SKM-1 treated with dmso at 0.1 percent for 144 hours (cell line): ENCODE data around the gene GOLGA2.

Experiments
- DNase-seq: peaks from one replicate; lab custom pipeline; 2025; ENCODE audit not compliant: unreplicated experiment; lab: John Stamatoyannopoulos, UW

The GOLGA2 gene

GRCh38 chr9:128260340-128260739 is 15.5 kb downstream of the GOLGA2 start:
- DNase-seq = no peak

- DNase-seq = no peak
Observed at GRCh38 chr9:128259156-128259555, 16.7 kb downstream of the GOLGA2 start.

- DNase-seq = no peak
Observed at GRCh38 chr9:128258326-128258725, 17.5 kb downstream of the GOLGA2 start.

- DNase-seq = no peak
Observed at GRCh38 chr9:128257907-128258306, 17.9 kb downstream of the GOLGA2 start.

GRCh38 chr9:128257086-128257825 is 18.6 kb downstream of the GOLGA2 start:
- DNase-seq = no peak

GRCh38 chr9:128254855-128255759 is 20.7 kb downstream of the GOLGA2 start:
- DNase-seq = no peak

GRCh38 chr9:128254362-128254761 is 21.4 kb downstream of the GOLGA2 start:
- no peak for DNase-seq

- DNase-seq = no peak
Observed at GRCh38 chr9:128253991-128254346, 21.8 kb downstream of the GOLGA2 start.

GRCh38 chr9:128253140-128253990 is 22.4 kb downstream of the GOLGA2 start:
- DNase-seq = no peak

GRCh38 chr9:128252317-128253139 is 23.3 kb downstream of the GOLGA2 start:
- no peak for DNase-seq

- no peak for DNase-seq
Observed at GRCh38 chr9:128251732-128252100, 24.1 kb downstream of the GOLGA2 start.

- DNase-seq = no peak
Observed at GRCh38 chr9:128250839-128251731, 24.7 kb downstream of the GOLGA2 start.

- no peak for DNase-seq
Observed at GRCh38 chr9:128249908-128250838, 25.6 kb downstream of the GOLGA2 start.

- DNase-seq = no peak
Observed at GRCh38 chr9:128249558-128249907, 26.3 kb downstream of the GOLGA2 start.

- no peak for DNase-seq
Observed at GRCh38 chr9:128247226-128247803, 28.5 kb downstream of the GOLGA2 start.

GRCh38 chr9:128246471-128246870 is 29.3 kb downstream of the GOLGA2 start:
- peak; percentile 5 for DNase-seq

- peak; percentile 28 for DNase-seq
Observed at GRCh38 chr9:128245421-128246151, 30.2 kb downstream of the GOLGA2 start.
